OCI-LY3 (cell line): ENCODE results near the gene KDM4C.

Experiments
- CTCF ChIP-seq: fragments of 200-600, 300-600 bp; sonication (generic); IDR thresholded peaks from 2 replicates; pipeline ENCODE4 v1.5.1; 2014; ENCODE audit warnings: antibody characterized with exemption, low read length, low read depth
- EZH2phosphoT487 ChIP-seq: fragments of 200-600 bp; shearing (Covaris generic); IDR thresholded peaks from 2 replicates; pipeline ENCODE4 v1.6.1; 2018; ENCODE audit warnings: antibody characterized with exemption, mixed run types, low read depth

- TF ChIP-seq CTCF (no peak), EZH2phosphoT487 (no peak)
Observed at GRCh38 chr9:6723881-6724420, 33.8 kb upstream of the KDM4C start.
